ENCODE measurements around the gene SERPINE1.

SERPINE1 gene

GRCh38 chr7:101170617-101171441 lies 43.9 kb downstream of the SERPINE1 start:
- no peak for DNase-seq

DNA sequence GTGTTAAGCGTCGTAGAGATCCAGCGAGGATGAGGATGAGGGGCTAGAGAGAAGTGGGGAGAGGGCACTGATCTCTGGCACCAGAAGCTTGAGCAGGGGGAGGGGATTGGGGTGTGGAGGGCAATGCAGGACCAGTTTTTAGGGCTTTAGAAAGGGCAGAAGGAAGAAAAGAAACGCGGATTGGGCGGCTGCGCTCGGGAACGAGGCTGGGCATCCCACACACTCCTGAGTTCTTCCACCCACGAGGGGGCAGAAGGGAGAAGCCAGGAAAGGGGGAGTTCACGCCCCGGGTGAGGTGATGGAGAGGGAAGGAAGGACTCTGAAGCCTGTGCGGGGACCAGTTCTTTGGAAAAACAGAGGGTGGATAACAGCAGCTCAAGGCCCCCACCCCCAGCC lies 44.5 kb downstream of the SERPINE1 start:
- DNase-seq = no peak

DNA sequence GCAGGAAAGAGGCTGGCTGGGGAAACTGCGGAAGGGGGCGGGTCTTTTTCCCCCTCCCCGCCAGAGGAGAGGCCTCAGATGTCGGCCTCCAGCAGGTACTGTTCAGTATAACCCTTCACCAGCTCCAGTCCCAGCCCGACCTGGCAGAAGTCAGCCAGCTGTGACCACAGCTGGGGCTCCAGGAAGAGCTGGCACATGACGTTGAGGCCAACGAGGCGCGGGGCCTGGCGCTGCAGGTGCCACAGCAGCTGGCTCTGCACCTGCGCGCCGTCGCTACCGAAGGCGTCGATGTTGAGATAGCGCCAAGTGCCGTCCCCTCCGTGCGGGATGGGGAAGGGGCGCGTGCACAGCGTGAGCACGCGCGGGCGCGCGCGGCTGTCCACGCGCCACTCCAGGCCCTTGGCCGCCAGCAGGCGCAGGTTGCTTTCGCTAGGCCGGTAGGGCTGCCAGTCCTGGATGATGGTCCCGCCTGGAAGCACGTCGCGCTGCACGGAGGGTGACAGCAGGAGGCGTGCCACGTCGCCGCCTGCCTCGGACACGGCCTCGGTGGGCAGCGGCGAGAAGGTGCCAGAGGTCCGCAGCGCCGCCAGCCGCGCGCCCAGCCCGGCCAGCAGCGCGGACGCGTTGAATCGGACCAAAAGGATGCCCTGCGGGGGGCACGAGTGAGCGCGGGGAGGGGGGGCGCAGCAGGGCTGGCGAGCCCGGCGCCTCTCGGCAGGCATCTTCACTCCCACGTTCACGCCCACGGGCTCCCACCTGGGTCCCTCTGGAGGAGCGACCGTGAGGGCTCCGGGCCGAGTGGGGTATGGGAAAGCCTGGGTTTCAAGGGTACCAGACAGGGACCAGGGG lies 45.3 kb downstream of the SERPINE1 start:
- DNase-seq = no peak

GRCh38 chr7:101172854-101173751 lies 46.2 kb downstream of the SERPINE1 start:
- peak; percentile 72 for DNase-seq

DNA sequence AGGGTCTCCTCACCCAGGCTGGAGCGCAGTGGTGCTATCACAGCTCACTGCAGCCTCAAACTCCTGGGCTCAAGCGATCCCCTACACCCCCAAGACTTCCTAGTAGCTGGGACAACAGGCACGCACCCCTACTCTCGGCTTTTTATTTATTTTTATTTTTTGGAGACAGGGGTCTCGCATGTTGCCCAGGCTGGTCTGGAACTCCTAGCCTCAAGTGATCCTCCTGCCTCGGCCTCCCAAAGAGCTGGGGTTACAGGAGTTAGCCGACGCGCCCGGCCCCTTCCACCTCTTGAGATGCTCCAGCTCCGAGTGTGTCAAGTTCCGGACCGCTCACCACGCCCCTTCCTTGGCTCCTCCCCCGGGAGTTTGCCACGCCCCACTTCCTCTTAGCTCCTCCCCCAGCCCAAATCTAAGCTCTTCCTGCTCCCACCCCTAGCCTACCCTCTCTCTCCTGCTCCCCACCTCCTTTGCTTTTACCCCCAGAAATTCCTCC lies 46.9 kb downstream of the SERPINE1 start:
- peak; percentile 70 for DNase-seq

GRCh38 chr7:101174322-101174854 lies 47.5 kb downstream of the SERPINE1 start:
- no peak for DNase-seq

GRCh38 chr7:101175664-101176063 lies 48.8 kb downstream of the SERPINE1 start:
- no peak for DNase-seq

DNA sequence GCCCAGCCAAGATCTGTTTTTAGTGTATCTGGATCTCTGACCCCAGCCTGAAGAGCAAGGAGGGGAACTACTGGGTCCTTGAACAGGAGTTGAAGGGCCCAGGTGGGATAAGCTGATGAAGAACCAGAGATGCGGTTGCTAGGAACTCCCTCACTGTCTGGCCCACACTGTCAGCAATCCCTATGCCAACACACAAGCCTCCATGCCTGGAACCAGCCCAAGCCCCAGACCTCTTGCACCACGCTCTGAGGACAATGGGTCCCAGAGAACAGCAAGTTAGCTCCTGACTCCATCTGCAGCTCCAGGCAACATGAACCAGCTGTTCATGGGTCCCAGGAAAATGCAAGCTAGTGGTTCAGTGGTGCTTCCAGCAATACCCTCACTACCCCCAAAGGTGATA lies 50.7 kb downstream of the SERPINE1 start:
- no peak for DNase-seq

DNA sequence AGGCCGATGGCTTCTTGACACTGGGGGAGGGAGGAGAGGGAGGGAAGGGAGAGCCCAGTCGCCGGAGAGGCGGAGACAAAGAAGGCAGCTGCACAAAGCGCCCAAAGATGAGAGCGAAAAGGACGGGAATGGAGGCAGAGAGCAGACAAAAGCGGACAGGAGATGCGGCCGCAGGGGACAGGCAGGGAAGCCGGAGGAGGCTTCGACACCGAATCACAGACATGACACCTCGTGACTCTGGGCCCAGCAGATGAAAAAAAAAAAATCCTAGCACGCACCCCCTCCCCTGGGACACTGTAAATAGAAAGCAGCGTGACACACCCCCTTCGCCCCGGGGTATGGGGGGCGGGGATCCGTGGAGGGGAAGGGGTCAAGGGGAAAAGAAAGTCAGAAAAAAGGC lies 52.2 kb downstream of the SERPINE1 start:
- no peak for DNase-seq

DNA sequence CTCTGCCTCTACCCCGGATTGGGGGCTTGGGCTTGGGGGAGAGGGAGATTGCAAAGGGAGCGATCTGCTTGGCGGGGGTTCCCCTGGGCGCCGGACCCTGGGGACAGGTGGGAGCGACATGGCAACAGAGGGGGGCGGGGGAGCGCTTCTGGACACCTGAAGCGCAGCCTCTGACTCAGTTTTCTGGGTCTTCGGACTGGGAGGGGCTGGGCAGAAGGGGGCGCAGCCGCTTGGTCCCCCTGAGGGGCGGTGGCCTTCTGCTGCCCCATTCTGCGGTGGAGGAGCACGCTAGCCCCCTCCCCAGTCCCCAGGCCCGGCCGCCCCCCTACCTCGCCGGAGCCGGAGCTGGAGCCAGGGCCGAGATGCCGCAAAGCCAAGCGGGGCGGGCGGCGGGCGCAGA lies 52.8 kb downstream of the SERPINE1 start:
- no peak for DNase-seq

GRCh38 chr7:101180130-101180755 lies 53.3 kb downstream of the SERPINE1 start, which contains the start of gene NAT16:
Gene NAT16, minus strand, starts transcription at chr7:101180293. Its CDS starts 5,486 bp downstream, at chr7:101174807.
- no peak for DNase-seq

DNA sequence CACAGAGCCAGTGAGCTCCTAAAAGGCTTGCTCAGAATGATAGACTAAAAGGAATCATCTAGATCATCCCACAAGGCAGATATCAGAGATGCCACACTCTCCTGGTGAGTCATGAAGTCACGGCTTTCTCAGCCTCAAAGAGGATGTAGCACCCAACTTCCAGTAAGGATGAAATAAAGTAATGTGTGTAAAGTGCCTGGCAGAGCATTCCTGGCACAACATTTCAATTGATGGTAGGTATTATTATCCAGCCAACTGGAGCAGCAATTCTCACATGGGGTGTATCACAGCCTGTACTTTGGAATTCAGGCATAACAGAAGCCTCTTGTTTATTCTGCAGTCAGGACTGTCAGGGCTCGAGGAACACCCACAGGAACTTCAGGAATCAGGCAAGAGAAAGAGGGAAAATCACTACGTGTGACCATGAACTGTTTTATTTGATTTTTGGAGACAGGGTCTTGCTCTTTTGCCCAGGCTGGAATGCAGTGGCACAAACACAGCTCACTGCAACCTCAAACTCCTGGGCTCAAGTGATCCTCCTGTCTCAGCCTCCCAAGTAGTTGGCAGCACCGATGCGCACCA lies 58.4 kb downstream of the SERPINE1 start:
- DNase-seq = no peak

GRCh38 chr7:101186194-101186593 lies 59.3 kb downstream of the SERPINE1 start:
- no peak for DNase-seq

GRCh38 chr7:101186844-101187428 lies 60.0 kb downstream of the SERPINE1 start:
- no peak for DNase-seq
